KOPT-K1 (cell line): ENCODE measurements around the gene SBDS.
"Not testable (repeated sequence)": the region's sequence is repeated elsewhere in the genome, so short reads cannot be mapped to it uniquely, and the experiment has no call there.

Experiments
- H3K27ac ChIP-seq: fragments of 200-600 bp; sonication (generic); 2 replicates; pipeline ENCODE4 v1.5.1; 2016; ENCODE audit warnings: antibody characterized with exemption, mild to moderate bottlenecking, low read depth, low read length; ENCODE audit not compliant: poor library complexity, severe bottlenecking
- H3K36me3 ChIP-seq: fragments of 200-600 bp; sonication (generic); 2 replicates; pipeline ENCODE4 v1.5.1; 2017; ENCODE audit warnings: antibody characterized with exemption, mild to moderate bottlenecking, low read length, moderate library complexity; ENCODE audit not compliant: insufficient read depth
- H3K9me3 ChIP-seq: fragments of 200-600 bp; sonication (generic); 2 replicates; pipeline ENCODE4 v1.5.1; 2017; ENCODE audit warnings: antibody characterized with exemption, low read length, mild to moderate bottlenecking; ENCODE audit not compliant: insufficient read depth, poor library complexity, severe bottlenecking

SBDS gene

DNA sequence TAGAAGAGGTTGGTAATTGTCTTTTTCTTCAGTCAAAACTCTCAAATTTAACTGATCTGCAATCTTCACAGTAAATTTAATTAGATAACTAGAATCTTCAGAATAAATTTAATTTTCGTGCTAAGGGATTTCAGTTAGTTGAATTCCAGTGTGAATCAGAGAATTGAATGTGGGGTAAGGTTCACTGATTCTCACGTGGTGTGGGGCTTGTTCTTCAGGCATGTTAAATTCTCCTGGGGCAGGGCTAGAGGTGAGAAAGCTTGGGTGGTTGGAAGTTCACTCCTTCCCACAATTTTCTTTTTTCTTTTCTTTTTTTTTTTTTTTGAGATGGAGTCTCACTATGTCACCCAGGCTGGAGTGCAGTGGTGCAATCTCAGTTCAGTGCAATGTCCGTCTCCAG is 14.3 kb upstream of the SBDS start:
- not testable (repeated sequence) for H3K9me3 ChIP-seq, H3K27ac ChIP-seq
- H3K36me3 ChIP-seq = peaks cover 88% of the 10 kb centered on the region

GRCh38 chr7:67008260-67008659 is 12.9 kb upstream of the SBDS start:
- H3K36me3 ChIP-seq = peaks cover 81% of the 10 kb centered on the region
- no peaks in the 10 kb centered on the region for H3K9me3 ChIP-seq
- H3K27ac ChIP-seq = no peak overlapping the region

GRCh38 chr7:67006965-67007364 is 11.6 kb upstream of the SBDS start:
- peaks cover 74% of the 10 kb centered on the region for H3K36me3 ChIP-seq
- H3K9me3 ChIP-seq = no peaks in the 10 kb centered on the region
- H3K27ac ChIP-seq = no peak overlapping the region

DNA sequence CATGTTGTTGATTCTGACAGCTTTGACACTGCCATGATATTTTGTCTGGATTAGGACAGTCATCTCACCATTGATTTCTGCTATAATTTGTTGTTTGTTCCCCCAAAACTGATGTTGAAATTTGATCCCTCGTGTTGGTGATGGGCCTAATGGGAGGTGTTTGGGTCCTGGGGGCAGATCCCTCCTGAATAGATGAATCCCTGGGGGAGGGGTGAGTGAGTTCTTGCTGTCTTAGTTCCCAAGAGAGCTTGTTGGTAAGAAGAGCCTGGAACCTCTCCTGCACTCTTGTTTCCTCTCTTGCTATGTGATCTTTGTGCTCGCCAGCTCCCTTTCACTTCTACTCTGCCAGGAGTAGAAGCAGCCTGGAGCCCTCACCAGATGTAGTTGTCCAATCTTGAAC is 8.8 kb upstream of the SBDS start:
- not testable (repeated sequence) for H3K27ac ChIP-seq, H3K9me3 ChIP-seq
- peaks cover 53% of the 10 kb centered on the region for H3K36me3 ChIP-seq

DNA sequence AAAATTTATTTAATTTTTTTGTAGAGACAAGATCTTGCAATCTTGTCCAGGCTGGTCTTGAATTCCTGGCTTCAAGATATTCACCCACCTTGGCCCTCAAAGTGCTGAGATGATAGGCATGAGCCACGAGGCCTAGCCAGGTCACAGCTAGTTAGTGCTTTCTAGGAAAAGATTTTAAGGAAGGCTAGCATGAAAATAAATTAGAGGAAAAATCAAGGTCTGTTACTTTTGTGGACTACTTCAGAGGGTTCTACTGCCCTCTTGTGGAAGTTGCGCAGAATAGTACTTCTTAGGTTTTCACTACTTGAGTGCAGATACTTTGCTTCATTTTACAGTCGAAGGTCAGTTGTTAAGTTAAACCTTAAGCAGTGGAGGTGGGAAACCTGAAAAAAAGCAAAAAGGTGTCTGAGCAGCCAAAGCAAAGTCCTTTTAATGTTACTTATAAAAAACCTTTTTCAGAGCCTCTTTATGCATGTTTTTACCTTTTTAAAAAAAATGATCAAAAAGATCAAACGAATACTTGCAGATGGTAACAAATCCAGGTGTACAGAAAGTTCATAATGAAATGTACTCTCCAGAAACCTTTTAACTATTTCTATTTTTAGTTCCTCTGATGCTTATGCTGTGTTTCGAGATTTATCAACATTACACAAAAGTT is 5.3 kb upstream of the SBDS start:
- not testable (repeated sequence) for H3K9me3 ChIP-seq, H3K27ac ChIP-seq
- peaks cover 30% of the 10 kb centered on the region for H3K36me3 ChIP-seq

GRCh38 chr7:66996444-66997191 is 1.2 kb upstream of the SBDS start, which contains the start of gene TYW1:
TYW1 (plus strand) TSS chr7:66996833; CDS start chr7:66996979, 146 bp downstream.
- H3K27ac ChIP-seq = peak within 1 kb of the TSS; percentile 68
- H3K36me3 ChIP-seq = peaks cover 34% of the 10 kb centered on the region
- not testable (repeated sequence) for H3K9me3 ChIP-seq

DNA sequence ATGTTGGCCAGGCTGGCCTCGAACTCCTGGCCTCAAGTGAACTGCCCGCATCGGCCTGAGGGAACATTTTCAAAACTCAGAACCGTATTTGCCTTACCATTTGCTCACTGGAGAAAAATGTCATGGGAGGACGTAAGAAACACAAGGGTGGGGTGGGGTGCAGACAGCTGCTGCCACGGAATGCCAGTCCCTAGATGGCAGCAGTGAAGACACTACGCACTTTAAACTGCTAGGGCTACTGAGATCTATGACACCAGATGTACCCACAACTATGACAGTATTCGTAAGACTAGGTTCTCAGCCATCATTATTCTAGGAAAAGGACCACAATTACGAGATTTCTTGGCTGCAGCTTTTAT is 716 bp downstream of the SBDS start:
- not testable (repeated sequence) for H3K9me3 ChIP-seq
- H3K27ac ChIP-seq = peak overlapping the region; percentile 65
- H3K36me3 ChIP-seq = peaks cover 48% of the 10 kb centered on the region

GRCh38 chr7:66994051-66994450 is 1.3 kb downstream of the SBDS start:
- Histone ChIP-seq H3K36me3 (peaks cover 45% of the 10 kb centered on the region), H3K27ac (peak overlapping the region; percentile 65)
- not testable (repeated sequence) for H3K9me3 ChIP-seq

GRCh38 chr7:66989552-66989951 is 5.8 kb downstream of the SBDS start:
- not testable (repeated sequence) for H3K27ac ChIP-seq, H3K9me3 ChIP-seq
- H3K36me3 ChIP-seq = peaks cover 62% of the 10 kb centered on the region

GRCh38 chr7:66980336-66980735 is 15.1 kb downstream of the SBDS start:
- not testable (repeated sequence) for H3K36me3 ChIP-seq, H3K27ac ChIP-seq

DNA sequence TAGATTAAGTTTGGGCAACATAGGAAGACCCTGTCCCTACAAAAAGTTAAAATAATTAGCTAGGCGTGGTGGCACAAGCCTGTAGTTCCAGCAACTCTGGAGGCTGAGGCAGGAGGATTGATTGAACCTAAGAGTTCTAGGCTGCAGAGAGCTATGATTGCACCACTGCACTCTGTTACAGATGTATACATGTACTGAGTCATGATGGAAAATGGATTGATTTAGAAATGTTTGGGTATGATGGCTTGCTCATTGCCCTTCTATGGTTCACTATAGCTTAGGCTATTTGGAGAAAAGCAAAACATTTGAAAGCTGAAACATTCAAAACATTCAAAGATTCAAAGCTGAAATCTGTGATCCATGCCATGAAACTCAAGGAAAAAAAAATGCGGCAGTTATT is 16.4 kb downstream of the SBDS start:
- not testable (repeated sequence) for H3K36me3 ChIP-seq, H3K27ac ChIP-seq
- H3K9me3 ChIP-seq = peaks cover 14% of the 10 kb centered on the region

More at GRCh38 chr7:66980336-66980735, 15.1 kb downstream of the SBDS start:
- H3K9me3 ChIP-seq = peaks cover 14% of the 10 kb centered on the region

DNA sequence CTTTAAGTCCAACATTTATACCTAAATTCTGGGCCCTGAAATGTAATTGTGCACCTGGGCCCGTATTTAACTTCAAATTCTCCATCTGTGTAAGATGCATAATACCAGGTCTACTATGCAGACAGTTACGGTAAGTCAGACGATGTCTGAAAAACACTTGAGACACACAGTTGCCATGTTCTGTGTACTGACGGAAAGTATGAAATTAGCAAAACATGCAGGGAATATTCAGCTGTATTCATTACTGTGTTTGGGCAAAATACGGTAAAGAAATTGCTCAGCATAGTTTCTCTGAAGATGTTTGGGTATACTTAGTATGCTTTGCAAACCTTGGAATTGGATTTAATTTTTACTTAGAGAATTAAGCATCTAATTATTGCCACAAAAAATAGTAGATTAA is 17.1 kb downstream of the SBDS start:
- H3K9me3 ChIP-seq = peaks cover 14% of the 10 kb centered on the region
- H3K36me3 ChIP-seq, H3K27ac ChIP-seq: not testable (repeated sequence)

GRCh38 chr7:66974986-66975590 is 20.3 kb downstream of the SBDS start:
- Histone ChIP-seq H3K36me3 (no peaks in the 10 kb centered on the region), H3K9me3 (peaks cover 6% of the 10 kb centered on the region), H3K27ac (no peak overlapping the region)

- Histone ChIP-seq H3K36me3 (no peaks in the 10 kb centered on the region), H3K27ac (no peak overlapping the region), H3K9me3 (no peaks in the 10 kb centered on the region)
These were observed 25.1 kb downstream of the SBDS start for GRCh38 chr7:66970310-66970709.

- H3K9me3 ChIP-seq, H3K27ac ChIP-seq, H3K36me3 ChIP-seq: not testable (repeated sequence)
These were observed 26.4 kb downstream of the SBDS start for GRCh38 chr7:66969001-66969400.
